ENCODE measurements around the gene LRRC4. TPM values are rescaled to one million over a fixed set of nuclear protein-coding genes. Genes with fewer than 3 reads are reported as not detected.

Gene LRRC4
- total RNA-seq, 1 experiment from 2014 or later: 10.4 TPM

- Histone ChIP-seq H2BK20ac (ENCODE audit: low read depth, low read length, poor library complexity, severe bottlenecking) (no peak overlapping the region), H2BK120ac (ENCODE audit: low read depth, low read length, poor library complexity, severe bottlenecking) (no peak overlapping the region), H4K91ac (ENCODE audit: insufficient read length, low read depth, low read length) (no peak overlapping the region), H2BK15ac (ENCODE audit: low read depth, low read length) (no peak overlapping the region), H2BK5ac (ENCODE audit: insufficient read length, low read length) (no peak overlapping the region), H2BK12ac (ENCODE audit: insufficient read length, low read depth, low read length) (no peak overlapping the region), H4K20me1 (ENCODE audit: control insufficient read depth, insufficient read depth, insufficient read length) (no peaks in the 10 kb centered on the region), H3K18ac (ENCODE audit: insufficient read length, low read depth, low read length) (no peak overlapping the region), H3K4me2 (ENCODE audit: insufficient read depth, insufficient read length, low read length) (no peak overlapping the region), H2AK5ac (ENCODE audit: insufficient read length, low read length) (no peak overlapping the region), H3K27ac (ENCODE audit: insufficient read length, low read depth, low read length) (no peak overlapping the region), H3K23me2 (ENCODE audit: insufficient read length, low read depth, low read length, poor library complexity, severe bottlenecking) (peaks cover 10% of the 10 kb centered on the region), H2AFZ (ENCODE audit: low read length) (no peak overlapping the region), H3K9ac (ENCODE audit: extremely low read depth, insufficient read length, low read length) (no peak overlapping the region), H3K23ac (ENCODE audit: insufficient read length, low read depth, low read length) (no peak overlapping the region), H3K4ac (ENCODE audit: low read depth, low read length) (no peak overlapping the region), H3K79me2 (ENCODE audit: insufficient read depth, low read length) (no peaks in the 10 kb centered on the region), H4K5ac (ENCODE audit: insufficient read length, low read depth, low read length) (no peak overlapping the region), H3K4me1 (ENCODE audit: insufficient read depth, low read length) (no peaks in the 10 kb centered on the region), H3K27me3 (ENCODE audit: insufficient read depth, low read length) (peaks cover 7% of the 10 kb centered on the region; the same call in 1 of the 2 replicates), H3K14ac (ENCODE audit: insufficient read depth, low read length) (no peak overlapping the region), H3K9me3 (ENCODE audit: control insufficient read depth, low read depth, low read length) (no peaks in the 10 kb centered on the region), H4K8ac (replicated peaks; ENCODE audit: insufficient read length, low read depth, low read length) (no peak overlapping the region), H3K79me1 (ENCODE audit: insufficient read depth, low read depth, low read length, poor library complexity, severe bottlenecking) (no peaks in the 10 kb centered on the region), H3K56ac (ENCODE audit: insufficient read length, low read depth, low read length) (no peak overlapping the region), H3T11ph (ENCODE audit: low read length) (no peak overlapping the region)
- no CpG with 5 or more reads among the region's 3 CpGs for WGBS (ENCODE audit: extremely low coverage, insufficient read length, low lambda C conversion rate)
- H3K27me3 Mint-ChIP-seq (ENCODE audit: low read depth): peaks cover 24% of the 10 kb centered on the region
- H3K27ac Mint-ChIP-seq: no peak overlapping the region
- H3K4me1 Mint-ChIP-seq: peaks cover 9 to 14% of the 10 kb centered on the region in 2 experiments
- H3K36me3 Mint-ChIP-seq (ENCODE audit: insufficient read depth in 1 of 3, low read depth in 3 of 3): no peaks in the 10 kb centered on the region; a peak in 1 of 7 replicates
- DNase-seq: no peak
- no peak overlapping the region for H3K4me3 Mint-ChIP-seq
- peak; percentile 69 for TF ChIP-seq CTCF (conservative IDR thresholded peaks at IDR 0.05)
- H3K9me3 Mint-ChIP-seq: no peaks in the 10 kb centered on the region
Measured at GRCh38 chr7:128035712-128036111, 4.5 kb upstream of the LRRC4 start.
